GM12878 (cell line): ENCODE results near the gene KRT12. TPM values are rescaled to one million over a fixed set of nuclear protein-coding genes. Genes with fewer than 3 reads are reported as not detected.

Experiments used
- ATAC-seq: fragments of 200-7000 bp; cut with Tn5 transposase; 3 replicates; pipeline ENCODE4 v1.9.1; 2020; ENCODE audit warnings: mild to moderate bottlenecking, moderate library complexity
- BruUV-seq: library from RNA; stranded (reverse); fragments of 400-500 nt; replicated peaks from 2 replicates; lab custom pipeline; 2021; lab: Mats Ljungman, UMichigan
- CTCF ChIA-PET: fragments of 300-600 bp; sonication (Branson Sonifier 250); formaldehyde crosslinking; extraction: SDS; loops from one replicate; lab custom pipeline; 2021; ENCODE audit warnings: inconsistent platforms; lab: Yijun Ruan, JAX
- POLR2A ChIA-PET: fragments of 350-600 bp; formaldehyde crosslinking; extraction: SDS; loops from one replicate; lab custom pipeline; 2021; ENCODE audit warnings: inconsistent platforms; lab: Charles Lee
- RAD21 ChIA-PET: fragments of 300-600 bp; sonication (Branson Sonifier 250); formaldehyde crosslinking; loops from one replicate; lab custom pipeline; 2023; ENCODE audit warnings: antibody characterized with exemption; ENCODE audit not compliant: unreplicated experiment; lab: Charles Lee
- SMC1A ChIA-PET: fragments of 300-600 bp; sonication (Branson Sonifier 250); formaldehyde crosslinking; loops from one replicate; lab custom pipeline; 2023; ENCODE audit not compliant: unreplicated experiment, uncharacterized antibody; lab: Charles Lee
- DNase-seq: peaks from one replicate; pipeline ENCODE4 v3.0.0-alpha.2; 2011; ENCODE audit warnings: low read depth, low spot score
- FAIRE-seq: peaks from 3 replicates; lab custom pipeline; 2011; peaks lifted over from hg19 to GRCh38; lab: Jason Lieb, UNC
- H2AFZ ChIP-seq: 2 replicates; pipeline ENCODE4 v1.6.0; 2011; ENCODE audit warnings: low read depth, low read length, control low read depth; ENCODE audit not compliant: control insufficient read depth
- H3K27ac ChIP-seq: 2 replicates; pipeline ENCODE4 v1.5.1; 2011; ENCODE audit warnings: control low read depth; ENCODE audit not compliant: control insufficient read depth, insufficient read depth
- H3K27me3 ChIP-seq, 2 experiments: replicated peaks in 1 of 2; 2 replicates each; pipeline versions ENCODE4 v1.6.0 to v1.6.1; 2011; ENCODE audit warnings: low read length in 1 of 2; ENCODE audit not compliant: control insufficient read depth in 2 of 2, insufficient read depth in 2 of 2
- H3K36me3 ChIP-seq, 2 experiments: 2 replicates each; pipeline ENCODE4 v1.5.1; 2011; ENCODE audit warnings: low read length in 1 of 2; ENCODE audit not compliant: control insufficient read depth in 2 of 2, insufficient read depth in 2 of 2
- H3K4me1 ChIP-seq: 2 replicates; pipeline ENCODE4 v1.6.1; 2011; ENCODE audit warnings: mild to moderate bottlenecking, low read length, moderate library complexity, mixed read lengths; ENCODE audit not compliant: control insufficient read depth, insufficient read depth
- H3K4me2 ChIP-seq: 2 replicates; pipeline ENCODE4 v1.6.0; 2011; ENCODE audit warnings: control low read depth; ENCODE audit not compliant: control insufficient read depth, insufficient read depth
- H3K4me3 ChIP-seq: fragments of 200-600 bp; sonication (generic); 2 replicates; pipeline ENCODE4 v1.5.1; 2016
- H3K79me2 ChIP-seq: 2 replicates; pipeline ENCODE4 v1.6.0; 2011; ENCODE audit warnings: low read length; ENCODE audit not compliant: control insufficient read depth, insufficient read depth
- H3K9ac ChIP-seq: 2 replicates; pipeline ENCODE4 v1.8.0; 2011; ENCODE audit warnings: low read length, control low read depth, mixed read lengths; ENCODE audit not compliant: control insufficient read depth, insufficient read depth
- H3K9me3 ChIP-seq: replicated peaks from 3 replicates; pipeline ENCODE4 v1.5.1; 2011; ENCODE audit warnings: mild to moderate bottlenecking, low read length; ENCODE audit not compliant: control insufficient read depth, insufficient read depth
- H4K20me1 ChIP-seq: 2 replicates; pipeline ENCODE4 v1.6.0; 2011; ENCODE audit not compliant: control insufficient read depth, insufficient read depth
- CHD1 ChIP-seq: IDR thresholded peaks from 2 replicates; pipeline ENCODE4 v1.6.1; 2012; ENCODE audit warnings: low read depth, low read length, improper control_type of control experiment
- ETV6 ChIP-seq, 2 experiments: fragments of 450-650 bp in 1 of 2; IDR thresholded peaks in 1 of 2; conservative IDR thresholded peaks in 1 of 2; 2 replicates each; pipeline ENCODE4 v1.6.1; 2014; ENCODE audit warnings: antibody characterized with exemption in 1 of 2, borderline replicate concordance in 1 of 2, low read depth in 1 of 2, mild to moderate bottlenecking in 1 of 2, moderate library complexity in 1 of 2
- JUNB ChIP-seq: IDR thresholded peaks from 2 replicates; pipeline ENCODE4 v1.6.1; 2016; ENCODE audit warnings: antibody characterized with exemption, mild to moderate bottlenecking
- NBN ChIP-seq: fragments of 450-650 bp; IDR thresholded peaks from 2 replicates; pipeline ENCODE4 v1.6.1; 2016
- NR2C2 ChIP-seq: IDR thresholded peaks from 2 replicates; pipeline ENCODE4 v1.6.1; 2011; ENCODE audit warnings: borderline replicate concordance, low read depth; ENCODE audit not compliant: control insufficient read depth, insufficient read length
- RELA ChIP-seq: fragments of 450-650 bp; IDR thresholded peaks from 2 replicates; pipeline ENCODE4 v1.8.0; 2014; ENCODE audit warnings: borderline replicate concordance; ENCODE audit not compliant: partially characterized antibody
- SREBF1 ChIP-seq: IDR thresholded peaks from 2 replicates; pipeline ENCODE4 v1.6.1; 2012; ENCODE audit warnings: mild to moderate bottlenecking, low read length
- TBL1XR1 ChIP-seq: IDR thresholded peaks from 2 replicates; pipeline ENCODE4 v1.6.1; 2012; ENCODE audit warnings: low read depth, low read length, improper control_type of control experiment
- TCF7 ChIP-seq: IDR thresholded peaks from 2 replicates; pipeline ENCODE4 v1.6.1; 2014; ENCODE audit warnings: antibody characterized with exemption, borderline replicate concordance
- ZBTB40 ChIP-seq: fragments of 450-650 bp; IDR thresholded peaks from 2 replicates; pipeline ENCODE4 v1.6.1; 2016; ENCODE audit warnings: mild to moderate bottlenecking, moderate library complexity, borderline replicate concordance
- WGBS: methylation state at CpG from one replicate; pipeline ENCODE4 v1.1.6; 2016; ENCODE audit warnings: low lambda C conversion rate; ENCODE audit not compliant: insufficient replicate concordance, insufficient coverage; ENCODE audit errors: missing lambda C conversion rate; 5-methylcytosine and 5-hydroxymethylcytosine counted together
- in situ Hi-C: fragments of 300-500 bp; cut with MboI; formaldehyde crosslinking; loops from 9 replicates; pipeline ENCODE4 v1.14.3; 2018; ENCODE audit warnings: mixed read lengths
- intact Hi-C: fragments of 100-400 bp; cut with micrococcal nuclease; formaldehyde crosslinking; loops from one replicate; pipeline ENCODE4 v1.14.2; 2022; ENCODE audit not compliant: unreplicated experiment
- polyA plus RNA-seq, 11 experiments: library from polyadenylated mRNA; depleted of rRNA in 4 of 11; unstranded in 6 of 11; stranded (reverse) in 5 of 11; fragments of >200 nt; fragmentation: Nextera tagmentation in 4 of 11; fragmentation: Illumina TruSeq in 1 of 11; extraction: Ambion mirVana in 4 of 11; extraction: Trizol in 1 of 11; gene quantifications; 1 replicate in 1 of 11; 2 replicates in 10 of 11; pipeline versions ENCODE4 v1.2.1 to v1.2.3, GENCODE V29; 2011 to 2016; ENCODE audit warnings: inconsistent platforms in 2 of 11, missing spikeins in 2 of 11, low read depth in 1 of 11
- total RNA-seq, 4 experiments: library from RNA; depleted of rRNA in 3 of 4; stranded (reverse); fragments of >200 nt in 3 of 4; fragmentation: Illumina TruSeq in 1 of 4; extraction: Trizol in 1 of 4; gene quantifications; 2 replicates each; pipeline versions ENCODE4 v1.2.1 to v1.2.3, GENCODE V29; 2013 to 2021
- TF ChIP-seq, protein P1 (sequence below): fragments of 450-650 bp; IDR thresholded peaks from 2 replicates; pipeline ENCODE4 v1.6.1; 2016; ENCODE audit warnings: mild to moderate bottlenecking

The KRT12 gene
- total and polyA plus RNA-seq, 10 of the 15 experiments (the other 5 are each of a cell fraction or from before 2014, with no cell fraction given), result not detected

GRCh38 chr17:40818733-40819527 lies 48.1 kb downstream of the KRT12 start (continued):
- TF ChIP-seq, protein P1, sequence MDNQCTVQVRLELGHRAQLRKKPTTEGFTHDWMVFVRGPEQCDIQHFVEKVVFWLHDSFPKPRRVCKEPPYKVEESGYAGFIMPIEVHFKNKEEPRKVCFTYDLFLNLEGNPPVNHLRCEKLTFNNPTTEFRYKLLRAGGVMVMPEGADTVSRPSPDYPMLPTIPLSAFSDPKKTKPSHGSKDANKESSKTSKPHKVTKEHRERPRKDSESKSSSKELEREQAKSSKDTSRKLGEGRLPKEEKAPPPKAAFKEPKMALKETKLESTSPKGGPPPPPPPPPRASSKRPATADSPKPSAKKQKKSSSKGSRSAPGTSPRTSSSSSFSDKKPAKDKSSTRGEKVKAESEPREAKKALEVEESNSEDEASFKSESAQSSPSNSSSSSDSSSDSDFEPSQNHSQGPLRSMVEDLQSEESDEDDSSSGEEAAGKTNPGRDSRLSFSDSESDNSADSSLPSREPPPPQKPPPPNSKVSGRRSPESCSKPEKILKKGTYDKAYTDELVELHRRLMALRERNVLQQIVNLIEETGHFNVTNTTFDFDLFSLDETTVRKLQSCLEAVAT, result peak; percentile 95
- TF ChIP-seq SREBF1, result no peak
- peak in 1 of 2 experiments; percentile 73; a peak in 2 of 4 replicates for TF ChIP-seq ETV6 (conservative IDR thresholded peaks at IDR 0.05 in 1 of 2, IDR thresholded peaks at IDR 0.05 in 1 of 2; ENCODE audit: borderline replicate concordance in 1 of 2, low read depth in 1 of 2)
- no peak for TF ChIP-seq NR2C2
- TF ChIP-seq TCF7, result no peak
- TF ChIP-seq RELA, result no peak
- no peak for TF ChIP-seq TBL1XR1

DNA sequence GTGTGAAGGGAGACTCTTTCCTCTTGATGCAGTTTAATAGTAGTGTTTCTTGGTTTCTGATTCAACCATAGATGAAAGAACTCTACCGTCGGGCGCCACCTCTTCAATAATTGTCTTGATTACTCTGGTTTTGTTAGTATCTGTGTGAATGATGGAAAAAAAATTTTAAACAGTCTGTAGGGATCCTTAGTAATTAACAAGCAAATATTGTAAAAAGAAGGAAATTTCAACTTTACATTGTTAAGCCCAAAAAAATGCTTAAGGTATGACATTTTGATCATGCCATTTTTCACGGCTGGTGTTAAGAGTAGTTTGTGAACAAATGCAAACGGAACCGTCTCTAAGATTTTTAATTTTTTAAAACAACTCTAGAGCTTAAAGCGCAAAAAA lies 48.7 kb downstream of the KRT12 start:
- ChIA-PET RAD21 (interaction anchor here (0.8 to 2.0 kb wide), 13 partner anchors 15 to 830 kb away, joined by 3 to 9 read pairs (median 5); partner anchors contain the start of gene SMARCE1), POLR2A (interaction anchor here (0.6 to 1.2 kb wide), 11 partner anchors 9 to 1226 kb away, joined by 3 to 7 read pairs (median 4); partner anchors contain the start of gene EIF1), CTCF (interaction anchor here (0.7 to 3.5 kb wide), 11 partner anchors 11 to 849 kb away, joined by 3 to 14 read pairs (median 4); no protein-coding TSS in a partner anchor), SMC1A (interaction anchor here (0.7 to 2.6 kb wide), 6 partner anchors 12 to 257 kb away, joined by 3 to 13 read pairs (median 4); no protein-coding TSS in a partner anchor)
- Histone ChIP-seq H3K27ac (peak overlapping the region; percentile 76), H3K36me3 (peaks cover 0 to 7% of the 10 kb centered on the region in 2 experiments; a peak in 2 of 4 replicates), H3K9ac (peak overlapping the region; percentile 79), H3K9me3 (no peaks in the 10 kb centered on the region), H2AFZ (peak overlapping the region; percentile 61), H4K20me1 (no peaks in the 10 kb centered on the region), H3K4me1 (peaks cover 11% of the 10 kb centered on the region), H3K79me2 (peaks cover 5% of the 10 kb centered on the region), H3K27me3 (no peaks in the 10 kb centered on the region), H3K4me2 (peak overlapping the region; percentile 56), H3K4me3 (peak overlapping the region; percentile 72)
- peak; percentile 25; the same call in 1 of the 2 replicates for TF ChIP-seq NBN
- TF ChIP-seq CHD1, result no peak
- peak; percentile 58; the same call in 1 of the 2 replicates for TF ChIP-seq ZBTB40
- 0 out of 2 replicates have a peak, but pooled peaks have one; percentile 13 for TF ChIP-seq JUNB
- 0% methylated on average over 7 of the region's 7 CpGs for WGBS
- intact Hi-C loops (no loop called here), in situ Hi-C loops (no loop called here)
- DNase-seq, result no peak
- no peak for FAIRE-seq
- peak; percentile 28; the same call in 2 of the 3 replicates for ATAC-seq
- TSS peak; percentile 95 for BruUV-seq
